GM15510 (cell line): Measurements from ENCODE around the gene C2CD4D.

Experiments
- POLR2A ChIP-seq: IDR thresholded peaks from 3 replicates; pipeline ENCODE4 v1.6.1; 2011; ENCODE audit warnings: borderline replicate concordance; ENCODE audit not compliant: insufficient read length; ENCODE audit errors: extremely low read depth

C2CD4D gene

DNA sequence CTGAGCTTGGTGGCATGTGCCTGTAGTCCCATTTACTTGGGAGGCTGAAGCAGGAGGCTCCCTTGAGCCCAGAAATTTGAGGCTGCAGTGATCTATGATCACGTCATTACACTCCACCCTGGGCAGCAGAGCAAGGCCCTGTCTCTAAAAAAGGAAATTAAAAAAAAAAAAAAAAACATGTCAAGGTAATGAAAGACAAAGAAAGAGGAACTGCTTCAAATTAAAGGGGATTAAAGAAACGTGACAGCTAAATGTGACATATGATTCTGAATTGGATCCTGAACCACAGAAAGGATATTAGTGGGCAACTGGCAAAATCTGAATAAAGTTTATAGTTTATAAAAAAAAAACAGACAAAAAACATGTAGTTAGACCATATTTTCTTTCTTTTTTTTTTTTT is 3.8 kb upstream of the C2CD4D start:
- no peak for TF ChIP-seq POLR2A

DNA sequence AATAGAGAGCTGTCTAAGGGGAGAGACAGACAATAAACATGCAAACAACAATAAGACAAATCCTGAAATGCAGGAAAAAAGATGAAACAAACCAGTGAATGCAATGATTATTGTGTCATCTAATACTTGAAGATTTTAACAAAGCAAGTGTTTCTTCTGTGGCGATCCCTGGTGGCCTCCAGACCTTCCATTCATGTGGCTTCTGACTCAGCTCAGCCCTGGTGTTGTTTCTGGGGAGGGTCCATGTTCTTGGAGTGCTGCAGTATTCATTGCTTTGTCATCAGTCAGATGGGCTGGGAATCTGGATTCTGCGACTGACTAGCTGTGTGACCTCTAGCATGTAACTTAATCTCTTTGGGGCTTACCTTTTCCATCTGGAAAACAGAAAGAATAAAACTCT is 1.5 kb upstream of the C2CD4D start:
- no peak for TF ChIP-seq POLR2A

DNA sequence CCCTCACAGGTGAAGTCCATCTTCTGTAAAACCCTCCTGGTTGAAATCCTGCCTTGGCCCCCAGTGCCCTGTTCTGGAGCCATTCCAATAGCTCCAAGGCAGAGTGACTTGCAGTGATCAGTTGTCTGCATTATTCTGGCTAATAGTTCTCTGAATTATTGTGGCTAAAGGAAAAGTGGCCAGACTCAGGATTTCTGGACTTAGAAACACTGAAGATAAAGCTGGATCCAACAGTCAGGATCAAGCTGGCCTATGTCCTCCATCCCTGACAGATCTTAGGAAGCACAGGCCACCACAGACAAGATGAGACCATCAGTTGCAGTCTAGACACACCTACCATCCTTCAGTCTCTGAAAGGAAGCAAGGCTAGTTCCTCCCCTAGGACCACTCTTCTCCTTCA is 801 bp upstream of the C2CD4D start:
- no peak for TF ChIP-seq POLR2A

DNA sequence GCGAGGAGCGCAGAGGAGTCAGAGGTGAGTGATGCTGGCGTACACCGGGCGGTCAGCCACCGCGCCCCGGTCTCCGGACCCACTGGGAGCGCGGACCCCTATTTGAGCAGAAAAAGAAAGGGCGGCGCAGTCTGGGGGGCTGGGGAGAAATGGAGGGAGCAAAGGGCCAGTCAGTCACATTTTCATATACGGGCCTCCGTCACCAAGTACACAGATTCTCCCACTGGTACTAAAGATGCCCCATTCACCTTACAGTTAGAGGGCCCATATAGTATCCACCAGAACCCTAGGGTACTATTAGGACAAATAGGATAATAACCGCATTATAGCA is 573 bp downstream of the C2CD4D start:
- TF ChIP-seq POLR2A = no peak

DNA sequence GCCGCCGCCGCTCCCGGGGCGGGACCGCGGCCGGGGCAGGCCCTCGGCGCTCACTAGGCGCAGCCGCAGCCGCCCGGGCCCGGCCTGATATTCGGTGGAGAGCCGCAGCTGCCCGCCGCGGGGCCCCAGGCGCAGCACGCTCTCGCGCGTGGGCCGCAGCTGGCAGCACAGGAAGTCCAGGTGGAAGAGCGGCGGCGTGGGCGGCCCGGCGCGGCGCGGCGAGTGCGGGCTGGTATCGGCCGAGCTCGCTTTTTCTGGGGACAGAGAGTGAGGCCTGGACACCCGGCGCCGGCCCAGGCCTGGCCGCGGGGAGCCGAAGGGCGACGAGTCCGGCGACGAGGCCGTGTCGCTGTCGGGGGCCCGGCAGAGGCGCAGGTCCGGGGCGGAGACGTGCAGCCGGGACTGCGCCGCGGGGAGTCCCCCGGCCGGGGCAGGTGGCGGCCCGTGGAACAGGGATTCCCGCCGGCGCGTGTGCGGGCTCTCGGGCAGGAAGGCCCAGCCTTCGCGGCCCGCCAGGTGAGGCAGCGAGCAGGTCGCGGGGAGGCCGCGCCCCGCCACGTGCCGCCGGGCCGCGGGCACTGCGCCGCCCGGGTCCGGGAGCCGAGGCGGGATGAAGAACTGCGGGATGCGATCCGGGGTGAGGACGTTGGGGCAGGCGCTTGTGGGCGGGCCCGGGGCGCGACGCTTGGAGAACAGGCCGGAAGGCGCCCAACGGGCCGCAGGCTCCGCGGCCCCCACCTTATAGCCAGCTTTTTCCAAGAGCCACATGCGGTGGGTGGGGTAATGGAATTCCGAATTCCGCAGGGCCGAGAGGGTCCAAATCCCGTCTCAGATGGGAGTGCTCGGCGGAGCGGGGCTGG is 1.2 kb downstream of the C2CD4D start:
- no peak for TF ChIP-seq POLR2A

DNA sequence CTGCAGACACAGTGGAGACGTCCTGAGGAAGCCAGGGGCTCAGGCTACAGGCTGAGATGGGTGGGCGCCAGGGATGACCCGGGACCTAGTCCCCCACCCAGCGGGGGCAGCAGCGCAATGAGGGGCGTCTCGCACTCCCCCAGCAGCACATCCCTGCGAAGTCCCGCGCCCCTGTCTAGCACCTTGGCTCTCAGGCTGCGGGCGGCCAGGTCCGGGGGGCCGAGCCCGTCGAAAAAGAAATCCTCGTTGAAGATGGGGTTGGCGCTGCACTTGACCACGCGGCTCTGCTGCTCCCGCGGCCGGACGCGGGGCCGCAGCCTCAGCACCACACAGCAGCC is 1.8 kb downstream of the C2CD4D start:
- no peak for TF ChIP-seq POLR2A

DNA sequence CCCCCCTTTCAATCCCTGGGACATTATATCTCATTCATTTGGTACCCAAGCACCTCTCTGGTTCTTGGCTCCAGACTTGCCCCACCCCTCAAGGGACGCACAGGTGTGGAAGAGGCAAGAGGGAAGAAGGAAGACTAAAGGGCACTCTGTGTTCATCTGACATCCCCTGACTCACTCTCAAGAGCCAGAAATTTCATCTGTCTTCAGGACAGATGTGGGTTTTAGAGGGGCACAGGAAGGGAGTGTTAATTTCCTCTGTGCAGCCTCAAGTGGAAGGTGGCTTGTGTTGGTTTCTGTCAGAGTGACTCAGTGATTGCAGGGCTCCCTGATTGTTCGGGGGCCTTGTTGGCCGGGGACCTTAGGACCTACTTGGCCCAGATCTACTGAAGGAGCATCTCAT is 2.4 kb downstream of the C2CD4D start:
- TF ChIP-seq POLR2A = no peak

DNA sequence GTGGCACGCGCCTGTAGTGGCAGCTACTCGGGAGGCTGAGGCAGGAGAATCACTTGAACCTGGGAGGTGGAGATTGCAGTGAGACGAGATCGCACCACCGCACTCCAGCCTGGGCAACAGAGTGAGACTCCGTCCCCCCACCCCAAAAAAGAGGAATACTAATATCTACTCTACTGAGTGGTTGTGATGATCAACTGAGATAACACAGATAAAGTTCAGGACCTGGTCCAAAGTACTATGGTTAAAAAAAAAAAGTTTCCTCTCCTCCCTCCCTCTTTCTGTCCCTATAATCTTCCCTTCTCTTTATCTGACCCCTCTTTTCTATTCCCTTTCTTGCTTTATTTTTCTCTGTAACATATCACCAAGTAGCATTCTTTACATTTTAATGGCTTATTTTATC is 4.0 kb downstream of the C2CD4D start:
- TF ChIP-seq POLR2A = no peak

DNA sequence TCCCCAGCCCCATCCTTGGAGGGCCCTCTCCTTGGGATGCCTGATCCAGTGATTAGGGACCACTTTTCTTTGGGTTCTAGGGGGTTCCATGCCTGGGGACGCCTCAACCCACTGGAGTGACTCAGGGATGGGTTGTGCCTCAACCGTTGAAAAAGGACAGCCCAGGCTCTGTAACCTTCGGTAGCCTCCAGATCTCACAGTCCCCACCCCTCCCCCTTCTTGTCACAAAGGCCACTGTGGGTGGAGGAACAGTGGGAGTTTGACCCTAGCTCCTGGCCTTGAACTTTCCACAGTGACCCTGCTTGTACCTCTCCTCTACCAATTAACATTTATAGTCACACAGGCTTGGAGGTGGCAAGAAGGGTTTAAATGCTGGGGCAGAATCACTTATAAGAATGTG is 5.4 kb downstream of the C2CD4D start:
- TF ChIP-seq POLR2A = no peak

DNA sequence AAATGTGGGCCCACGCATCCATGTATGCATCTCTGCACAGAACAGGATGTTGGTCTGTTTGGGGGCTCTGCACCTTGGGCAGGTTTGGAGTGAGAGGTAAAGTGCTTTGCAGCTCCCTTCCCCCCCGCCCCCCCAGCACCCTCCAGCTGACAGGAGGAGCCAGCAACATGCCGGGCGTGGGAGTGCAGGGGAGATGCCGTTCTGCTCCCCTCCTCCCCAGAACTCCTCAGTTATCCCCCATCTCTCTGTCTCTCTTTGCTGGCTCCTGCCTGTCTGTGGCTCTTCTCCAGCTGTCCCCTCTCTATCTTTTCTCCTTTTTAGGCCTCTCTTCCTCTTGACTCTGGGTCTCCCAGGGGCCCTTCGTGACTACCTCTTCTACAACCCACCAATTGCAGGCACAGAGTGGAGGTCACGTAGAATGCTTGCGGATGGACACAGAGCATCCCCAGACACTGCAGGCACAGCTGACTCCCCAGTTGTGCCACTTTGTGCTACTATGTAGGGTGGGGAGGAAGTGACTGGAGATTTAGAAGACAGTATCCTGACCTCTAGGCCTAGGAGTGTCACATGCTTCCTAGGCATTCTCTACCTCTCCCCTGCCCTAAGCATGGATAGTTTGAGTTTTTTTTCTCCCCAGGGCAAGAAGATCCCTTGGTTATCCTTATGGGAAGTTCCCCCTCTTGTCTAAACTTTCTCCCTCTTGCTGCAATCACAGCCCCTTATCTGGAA is 6.3 kb downstream of the C2CD4D start:
- no peak for TF ChIP-seq POLR2A

DNA sequence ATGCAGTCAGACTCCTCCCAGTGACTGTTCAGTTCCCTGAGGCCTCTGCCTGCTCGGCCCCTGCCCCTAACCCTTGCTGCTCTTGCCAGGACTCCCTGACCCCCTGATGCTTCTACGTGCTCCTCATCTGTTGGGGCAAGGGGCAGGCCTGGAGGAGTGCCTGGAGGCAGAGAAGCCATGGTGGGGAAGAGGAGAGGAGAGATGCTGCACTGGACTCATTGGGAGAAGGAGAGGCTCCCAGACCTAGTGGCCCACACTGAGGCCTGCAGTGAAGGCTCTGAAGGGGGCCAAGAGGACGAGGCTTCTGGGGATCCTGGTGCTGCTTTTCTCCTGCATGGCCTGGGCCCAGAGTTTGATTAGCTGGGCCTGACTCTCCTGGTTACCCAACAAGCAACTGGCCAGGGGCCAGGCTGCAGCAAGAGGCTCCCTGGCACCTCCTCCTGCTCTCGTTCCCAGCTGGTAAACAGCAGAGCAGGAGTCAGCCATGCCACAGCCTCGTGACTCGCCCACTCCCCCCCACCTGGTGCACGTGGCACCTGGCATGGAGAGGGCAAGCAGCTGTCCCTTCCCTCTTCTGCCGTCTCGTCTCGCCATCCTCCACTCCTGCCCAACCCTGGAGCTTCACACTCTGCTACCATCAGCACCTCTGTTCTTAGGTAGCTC is 7.2 kb downstream of the C2CD4D start:
- TF ChIP-seq POLR2A = no peak

DNA sequence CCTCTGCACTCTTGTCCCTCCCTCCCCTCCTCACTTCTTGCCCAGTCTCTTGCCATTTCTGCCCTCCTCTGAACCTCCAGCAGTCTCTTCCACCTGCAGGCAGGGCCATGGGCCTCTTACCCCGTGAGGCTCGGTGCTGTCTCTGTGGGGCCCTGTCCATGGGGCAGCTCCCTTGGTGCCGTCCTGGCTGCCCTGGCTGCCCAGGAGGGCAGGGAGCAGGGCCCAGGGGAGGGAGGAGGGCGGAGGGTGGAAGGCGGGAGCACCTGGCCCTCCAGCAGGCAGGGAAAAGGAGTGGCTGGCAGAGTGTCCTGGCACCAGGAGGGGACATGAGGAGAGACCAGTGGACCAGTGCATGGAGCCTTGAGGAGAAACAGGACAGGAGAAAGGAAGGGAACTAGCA is 8.0 kb downstream of the C2CD4D start, which contains the start of gene RORC:
RORC (minus strand) TSS at position 198 of the 400 bp plus-strand sequence; CDS start at position 160, 38 bp downstream.
- TF ChIP-seq POLR2A = no peak

DNA sequence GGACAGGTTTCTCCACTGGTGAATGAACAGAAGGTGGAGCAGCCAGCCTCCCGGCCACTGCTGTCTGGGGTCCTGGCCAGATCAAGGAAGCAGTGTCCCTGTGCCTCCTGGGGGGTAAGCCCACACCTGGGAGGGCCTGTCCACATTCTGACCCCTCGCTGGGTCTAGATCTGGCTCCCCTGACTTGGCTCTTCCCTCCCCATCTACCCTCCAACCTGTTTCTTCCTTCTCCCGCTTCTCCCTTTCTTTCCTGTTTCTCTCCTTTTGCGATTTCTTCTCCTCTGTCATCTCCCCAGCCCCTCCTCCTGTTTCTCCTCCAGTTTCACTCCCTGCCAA is 8.4 kb downstream of the C2CD4D start:
- TF ChIP-seq POLR2A = no peak

DNA sequence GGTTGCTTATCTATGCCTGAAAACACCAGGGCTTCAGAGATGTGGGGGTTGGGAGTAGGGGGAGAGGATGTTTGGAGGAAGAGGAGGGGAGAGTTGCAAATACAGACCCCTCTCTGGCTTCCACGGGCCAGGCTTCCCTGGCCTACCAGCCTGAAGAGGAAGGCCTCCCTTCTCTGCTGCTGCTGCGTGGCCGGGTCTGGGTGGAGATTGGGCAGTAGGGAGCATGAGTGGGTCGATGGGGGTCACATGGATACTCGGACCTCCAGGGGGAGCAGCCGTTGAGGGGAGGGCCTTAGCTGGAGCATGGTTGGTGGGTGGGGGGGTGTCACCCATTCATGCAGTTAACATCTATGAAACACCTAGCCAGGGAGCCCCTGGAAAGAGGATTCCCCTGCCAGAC is 9.6 kb downstream of the C2CD4D start:
- no peak for TF ChIP-seq POLR2A

DNA sequence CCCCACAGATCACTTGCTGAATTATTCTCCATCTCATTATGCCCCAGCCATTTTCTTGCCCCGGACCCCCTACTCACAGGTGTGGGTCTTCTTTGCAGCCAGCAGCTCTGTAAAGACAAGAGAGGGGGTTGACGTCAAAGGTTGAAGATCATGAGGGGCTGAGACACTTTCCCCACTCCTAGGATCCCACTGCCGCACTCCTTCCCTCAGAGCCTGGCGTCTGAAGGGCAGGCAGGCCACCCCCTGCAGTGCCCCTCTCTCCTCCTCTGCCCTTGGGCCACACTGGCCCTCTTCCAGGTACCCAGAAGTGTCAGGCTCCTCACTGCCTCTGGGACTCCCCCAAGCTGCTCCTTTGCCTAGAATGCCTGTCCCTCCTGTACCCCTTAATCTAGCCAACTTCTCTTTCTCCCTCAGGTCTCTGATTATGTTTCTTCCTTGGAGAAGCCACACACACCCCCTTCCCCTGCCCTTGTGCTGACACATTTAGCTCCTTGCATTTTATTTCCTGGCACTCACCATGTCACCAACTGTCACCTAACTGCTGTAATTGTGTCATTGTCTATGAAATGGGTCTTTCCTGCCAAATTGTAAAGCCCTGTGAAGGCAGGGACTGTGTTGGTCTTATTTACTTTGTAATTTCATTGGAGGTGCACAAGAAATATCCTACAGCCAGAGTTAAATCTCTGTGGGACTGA is 10.1 kb downstream of the C2CD4D start:
- TF ChIP-seq POLR2A = no peak
